GM23338 (cell line): ENCODE measurements around the gene PMIS2. TPM values are rescaled to one million over a fixed set of nuclear protein-coding genes. Genes with fewer than 3 reads are reported as not detected.
A peak's percentile ranks its signal among the peaks of the same experiment; 100 is the strongest.

Source experiments
- ATAC-seq: fragments of 200-7000 bp; cut with Tn5 transposase; 3 replicates; pipeline ENCODE4 v1.9.1; 2020
- DNase-seq: peaks from one replicate; pipeline ENCODE4 v3.0.0-alpha.2; 2015; ENCODE audit warnings: low spot score
- H2AFZ ChIP-seq: fragments of 200-600 bp; sonication (generic); 2 replicates; pipeline ENCODE4 v1.8.0; 2016; ENCODE audit warnings: antibody characterized with exemption, mild to moderate bottlenecking, moderate library complexity
- H3F3A ChIP-seq: fragments of 200-600 bp; sonication (generic); replicated peaks from 2 replicates; pipeline ENCODE4 v1.8.0; 2017; ENCODE audit warnings: antibody characterized with exemption, mixed run types, low read depth
- H3K27ac ChIP-seq: fragments of 200-600 bp; sonication (generic); 2 replicates; pipeline ENCODE4 v1.6.1; 2016; ENCODE audit warnings: low read depth
- H3K27me3 ChIP-seq: fragments of 200-600 bp; sonication (generic); 2 replicates; pipeline ENCODE4 v1.8.0; 2016; ENCODE audit warnings: mild to moderate bottlenecking, mixed run types, moderate library complexity; ENCODE audit not compliant: insufficient read depth
- H3K36me3 ChIP-seq: fragments of 200-600 bp; sonication (generic); 2 replicates; pipeline ENCODE4 v1.8.0; 2016; ENCODE audit warnings: mild to moderate bottlenecking; ENCODE audit not compliant: insufficient read depth
- H3K4me1 ChIP-seq: fragments of 200-600 bp; sonication (generic); 2 replicates; pipeline ENCODE4 v1.8.0; 2016; ENCODE audit warnings: mild to moderate bottlenecking, moderate library complexity; ENCODE audit not compliant: insufficient read depth
- H3K4me2 ChIP-seq: fragments of 200-600 bp; sonication (generic); 2 replicates; pipeline ENCODE4 v1.7.1; 2017; ENCODE audit warnings: mixed run types
- H3K4me3 ChIP-seq: fragments of 200-600 bp; sonication (generic); 2 replicates; pipeline ENCODE4 v1.6.1; 2016; ENCODE audit warnings: mixed run types
- H3K79me2 ChIP-seq: fragments of 200-600 bp; sonication (generic); replicated peaks from 2 replicates; pipeline ENCODE4 v1.8.0; 2017; ENCODE audit warnings: mild to moderate bottlenecking; ENCODE audit not compliant: insufficient read depth
- H3K9me2 ChIP-seq: fragments of 200-600 bp; sonication (generic); 2 replicates; pipeline ENCODE4 v1.8.0; 2017; ENCODE audit not compliant: insufficient read depth
- H4K20me1 ChIP-seq: fragments of 200-600 bp; sonication (generic); replicated peaks from 2 replicates; pipeline ENCODE4 v1.8.0; 2017; ENCODE audit warnings: mild to moderate bottlenecking; ENCODE audit not compliant: insufficient read depth
- H3K27ac Mint-ChIP-seq: 2 replicates; pipeline ENCODE4 v1.8.0; 2020; ENCODE audit warnings: inconsistent platforms, mild to moderate bottlenecking, moderate library complexity, mixed read lengths
- H3K27me3 Mint-ChIP-seq: 3 replicates; pipeline ENCODE4 v1.8.0; 2022; ENCODE audit warnings: low read depth, mild to moderate bottlenecking, moderate library complexity, mixed read lengths, inconsistent platforms; ENCODE audit not compliant: insufficient read depth, poor library complexity
- H3K36me3 Mint-ChIP-seq: 3 replicates; pipeline ENCODE4 v1.8.0; 2021; ENCODE audit warnings: low read depth, mild to moderate bottlenecking, inconsistent platforms, moderate library complexity, mixed read lengths
- H3K4me1 Mint-ChIP-seq: 3 replicates; pipeline ENCODE4 v1.8.0; 2020; ENCODE audit warnings: mild to moderate bottlenecking, inconsistent platforms, mixed read lengths
- H3K4me3 Mint-ChIP-seq: 3 replicates; pipeline ENCODE4 v1.8.0; 2021; ENCODE audit warnings: moderate library complexity, mild to moderate bottlenecking, inconsistent platforms, mixed read lengths
- H3K9me3 Mint-ChIP-seq: 3 replicates; pipeline ENCODE4 v1.8.0; 2020; ENCODE audit warnings: moderate library complexity, mild to moderate bottlenecking, inconsistent platforms, mixed read lengths
- CREB1 ChIP-seq: fragments of 250-450 bp; sonication (Bioruptor Pico); IDR thresholded peaks from 2 replicates; pipeline ENCODE4 v1.5.0; 2020; ENCODE audit warnings: low read depth, mild to moderate bottlenecking, moderate library complexity
- EZH2 ChIP-seq: fragments of 200-600 bp; sonication (generic); IDR thresholded peaks from one replicate; pipeline ENCODE4 v1.8.0; 2017; ENCODE audit warnings: antibody characterized with exemption, mild to moderate bottlenecking, low read depth; ENCODE audit not compliant: unreplicated experiment
- EZH2phosphoT487 ChIP-seq: fragments of 200-600 bp; sonication (generic); IDR thresholded peaks from one replicate; pipeline ENCODE4 v1.8.1; 2018; ENCODE audit warnings: antibody characterized with exemption; ENCODE audit not compliant: unreplicated experiment
- JUNB ChIP-seq: IDR thresholded peaks from one replicate; pipeline ENCODE4 v1.6.1; 2016; ENCODE audit warnings: antibody characterized with exemption; ENCODE audit not compliant: unreplicated experiment
- NANOG ChIP-seq: IDR thresholded peaks from 2 replicates; pipeline ENCODE4 v1.6.1; 2016; ENCODE audit warnings: antibody characterized with exemption, borderline replicate concordance
- POLR2AphosphoS5 ChIP-seq: IDR thresholded peaks from 2 replicates; pipeline ENCODE4 v1.6.1; 2016; ENCODE audit warnings: antibody characterized with exemption, low read depth
- STAT1 ChIP-seq: IDR thresholded peaks from one replicate; pipeline ENCODE4 v1.6.1; 2016; ENCODE audit warnings: antibody characterized with exemption; ENCODE audit not compliant: unreplicated experiment
- polyA plus RNA-seq: library from polyadenylated mRNA; unstranded; fragments of >200 nt; fragmentation: Nextera tagmentation; extraction: Ambion mirVana; gene quantifications from 2 replicates; pipeline ENCODE4 v1.2.1, GENCODE V29; 2016
- total RNA-seq: library from RNA; depleted of rRNA; stranded (reverse); fragments of >200 nt; shearing (Covaris generic); gene quantifications from 2 replicates; pipeline ENCODE4 v1.2.3, GENCODE V29; 2014
- TF ChIP-seq, protein P1 (sequence below), 2 experiments: fragments of 200-600 bp in 1 of 2; sonication (generic) in 1 of 2; conservative IDR thresholded peaks; 2 replicates each; pipeline versions ENCODE4 v1.5.1 to v1.6.1; 2016 to 2017; ENCODE audit warnings: antibody characterized with exemption in 2 of 2, low read depth in 2 of 2, mild to moderate bottlenecking in 2 of 2, moderate library complexity in 1 of 2
- TF ChIP-seq, protein P2 (sequence below): IDR thresholded peaks from 2 replicates; pipeline ENCODE4 v1.6.1; 2016; ENCODE audit warnings: antibody characterized with exemption
- TF ChIP-seq, protein P3 (sequence below): IDR thresholded peaks from one replicate; pipeline ENCODE4 v1.6.1; 2018; ENCODE audit warnings: antibody characterized with exemption; ENCODE audit not compliant: unreplicated experiment

Gene PMIS2
- total and polyA plus RNA-seq, 2 experiments from 2014 or later, result not detected

DNA sequence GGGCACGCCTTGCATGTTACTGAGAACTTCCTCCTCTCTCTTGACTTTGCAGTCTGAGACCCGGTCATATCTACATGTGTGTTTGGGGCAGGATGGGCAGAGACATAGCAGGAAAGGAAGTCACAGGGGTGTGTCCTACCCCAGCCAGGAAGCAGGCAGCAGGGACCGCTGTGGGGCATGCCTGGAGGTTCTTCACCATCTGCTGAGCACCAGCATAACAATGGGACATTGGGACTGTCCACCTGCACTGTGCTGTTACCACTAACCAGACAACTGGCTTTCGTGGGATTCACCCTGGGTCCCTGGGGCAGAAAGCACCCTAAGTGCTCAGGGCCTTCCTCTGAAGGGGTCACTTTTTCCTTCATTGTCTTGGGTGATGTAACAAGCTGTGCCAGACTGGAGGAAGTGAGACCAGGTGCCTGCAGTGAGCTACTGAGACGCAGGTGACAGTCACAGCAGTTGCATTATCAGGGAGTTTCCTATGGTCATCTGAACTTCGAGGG is 23.9 kb downstream of the PMIS2 start:
- Mint-ChIP-seq H3K9me3 (peaks cover 33% of the 10 kb centered on the region), H3K27me3 (peaks cover 15% of the 10 kb centered on the region), H3K36me3 (peaks cover 12% of the 10 kb centered on the region), H3K4me1 (0 out of 3 replicates have a peak, but pooled peaks cover under 1% of the 10 kb centered on the region), H3K4me3 (no peak overlapping the region), H3K27ac (no peak overlapping the region)
- no peak for ATAC-seq
- Histone ChIP-seq H3F3A (no peaks in the 10 kb centered on the region), H3K4me3 (no peak overlapping the region), H3K4me2 (no peak overlapping the region), H2AFZ (no peak overlapping the region), H3K79me2 (no peaks in the 10 kb centered on the region), H4K20me1 (no peaks in the 10 kb centered on the region), H3K36me3 (no peaks in the 10 kb centered on the region; the same call in none of the 2 replicates), H3K27ac (no peak overlapping the region), H3K9me2 (no peaks in the 10 kb centered on the region), H3K4me1 (no peaks in the 10 kb centered on the region), H3K27me3 (no peaks in the 10 kb centered on the region)
- TF ChIP-seq, protein P1, sequence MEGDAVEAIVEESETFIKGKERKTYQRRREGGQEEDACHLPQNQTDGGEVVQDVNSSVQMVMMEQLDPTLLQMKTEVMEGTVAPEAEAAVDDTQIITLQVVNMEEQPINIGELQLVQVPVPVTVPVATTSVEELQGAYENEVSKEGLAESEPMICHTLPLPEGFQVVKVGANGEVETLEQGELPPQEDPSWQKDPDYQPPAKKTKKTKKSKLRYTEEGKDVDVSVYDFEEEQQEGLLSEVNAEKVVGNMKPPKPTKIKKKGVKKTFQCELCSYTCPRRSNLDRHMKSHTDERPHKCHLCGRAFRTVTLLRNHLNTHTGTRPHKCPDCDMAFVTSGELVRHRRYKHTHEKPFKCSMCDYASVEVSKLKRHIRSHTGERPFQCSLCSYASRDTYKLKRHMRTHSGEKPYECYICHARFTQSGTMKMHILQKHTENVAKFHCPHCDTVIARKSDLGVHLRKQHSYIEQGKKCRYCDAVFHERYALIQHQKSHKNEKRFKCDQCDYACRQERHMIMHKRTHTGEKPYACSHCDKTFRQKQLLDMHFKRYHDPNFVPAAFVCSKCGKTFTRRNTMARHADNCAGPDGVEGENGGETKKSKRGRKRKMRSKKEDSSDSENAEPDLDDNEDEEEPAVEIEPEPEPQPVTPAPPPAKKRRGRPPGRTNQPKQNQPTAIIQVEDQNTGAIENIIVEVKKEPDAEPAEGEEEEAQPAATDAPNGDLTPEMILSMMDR (conservative IDR thresholded peaks at IDR 0.05; ENCODE audit: low read depth in 2 of 2), result no peak
- TF ChIP-seq, protein P2, sequence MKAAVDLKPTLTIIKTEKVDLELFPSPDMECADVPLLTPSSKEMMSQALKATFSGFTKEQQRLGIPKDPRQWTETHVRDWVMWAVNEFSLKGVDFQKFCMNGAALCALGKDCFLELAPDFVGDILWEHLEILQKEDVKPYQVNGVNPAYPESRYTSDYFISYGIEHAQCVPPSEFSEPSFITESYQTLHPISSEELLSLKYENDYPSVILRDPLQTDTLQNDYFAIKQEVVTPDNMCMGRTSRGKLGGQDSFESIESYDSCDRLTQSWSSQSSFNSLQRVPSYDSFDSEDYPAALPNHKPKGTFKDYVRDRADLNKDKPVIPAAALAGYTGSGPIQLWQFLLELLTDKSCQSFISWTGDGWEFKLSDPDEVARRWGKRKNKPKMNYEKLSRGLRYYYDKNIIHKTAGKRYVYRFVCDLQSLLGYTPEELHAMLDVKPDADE, result no peak
- no peak for DNase-seq

DNA sequence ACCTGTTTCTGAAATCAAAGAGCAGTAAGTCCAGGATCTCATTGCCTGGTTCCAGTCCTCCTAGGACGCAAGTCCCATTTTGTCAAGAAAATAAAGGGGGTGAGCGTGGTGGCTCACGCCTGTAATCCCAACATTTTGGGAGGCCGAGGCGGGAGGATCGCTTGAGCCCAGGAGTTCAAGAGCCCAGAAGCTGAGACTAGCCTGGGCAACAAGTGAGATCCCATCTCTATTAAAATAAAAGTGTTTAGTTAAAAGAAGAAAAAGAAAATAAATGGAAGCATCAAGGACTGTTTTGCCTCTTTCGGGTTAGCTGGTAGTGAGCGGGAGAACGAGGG is 26.2 kb downstream of the PMIS2 start:
- Histone ChIP-seq H2AFZ (peak overlapping the region; percentile 61; the same call in 1 of the 2 replicates), H3K27me3 (no peaks in the 10 kb centered on the region), H3K79me2 (no peaks in the 10 kb centered on the region), H3K4me2 (peak overlapping the region; percentile 75), H3K4me1 (no peaks in the 10 kb centered on the region), H3K9me2 (no peaks in the 10 kb centered on the region), H3K27ac (no peak overlapping the region), H3K36me3 (no peaks in the 10 kb centered on the region; the same call in 1 of the 2 replicates), H3F3A (no peaks in the 10 kb centered on the region), H3K4me3 (peak overlapping the region; percentile 95), H4K20me1 (no peaks in the 10 kb centered on the region)
- Mint-ChIP-seq H3K27me3 (peaks cover 15% of the 10 kb centered on the region), H3K9me3 (peaks cover 18% of the 10 kb centered on the region), H3K4me1 (no peaks in the 10 kb centered on the region), H3K4me3 (peak overlapping the region; percentile 82), H3K36me3 (peaks cover 21% of the 10 kb centered on the region), H3K27ac (no peak overlapping the region; the same call in 1 of the 2 replicates)
- ATAC-seq (no peak), DNase-seq (no peak)
- TF ChIP-seq EZH2, result no peak
- no peak for TF ChIP-seq NANOG
- TF ChIP-seq CREB1 (CRISPR knock-in tag), result no peak
- no peak for TF ChIP-seq JUNB
- no peak for TF ChIP-seq POLR2AphosphoS5
- TF ChIP-seq STAT1, result no peak
- no peak for TF ChIP-seq EZH2phosphoT487
- TF ChIP-seq, protein P3, sequence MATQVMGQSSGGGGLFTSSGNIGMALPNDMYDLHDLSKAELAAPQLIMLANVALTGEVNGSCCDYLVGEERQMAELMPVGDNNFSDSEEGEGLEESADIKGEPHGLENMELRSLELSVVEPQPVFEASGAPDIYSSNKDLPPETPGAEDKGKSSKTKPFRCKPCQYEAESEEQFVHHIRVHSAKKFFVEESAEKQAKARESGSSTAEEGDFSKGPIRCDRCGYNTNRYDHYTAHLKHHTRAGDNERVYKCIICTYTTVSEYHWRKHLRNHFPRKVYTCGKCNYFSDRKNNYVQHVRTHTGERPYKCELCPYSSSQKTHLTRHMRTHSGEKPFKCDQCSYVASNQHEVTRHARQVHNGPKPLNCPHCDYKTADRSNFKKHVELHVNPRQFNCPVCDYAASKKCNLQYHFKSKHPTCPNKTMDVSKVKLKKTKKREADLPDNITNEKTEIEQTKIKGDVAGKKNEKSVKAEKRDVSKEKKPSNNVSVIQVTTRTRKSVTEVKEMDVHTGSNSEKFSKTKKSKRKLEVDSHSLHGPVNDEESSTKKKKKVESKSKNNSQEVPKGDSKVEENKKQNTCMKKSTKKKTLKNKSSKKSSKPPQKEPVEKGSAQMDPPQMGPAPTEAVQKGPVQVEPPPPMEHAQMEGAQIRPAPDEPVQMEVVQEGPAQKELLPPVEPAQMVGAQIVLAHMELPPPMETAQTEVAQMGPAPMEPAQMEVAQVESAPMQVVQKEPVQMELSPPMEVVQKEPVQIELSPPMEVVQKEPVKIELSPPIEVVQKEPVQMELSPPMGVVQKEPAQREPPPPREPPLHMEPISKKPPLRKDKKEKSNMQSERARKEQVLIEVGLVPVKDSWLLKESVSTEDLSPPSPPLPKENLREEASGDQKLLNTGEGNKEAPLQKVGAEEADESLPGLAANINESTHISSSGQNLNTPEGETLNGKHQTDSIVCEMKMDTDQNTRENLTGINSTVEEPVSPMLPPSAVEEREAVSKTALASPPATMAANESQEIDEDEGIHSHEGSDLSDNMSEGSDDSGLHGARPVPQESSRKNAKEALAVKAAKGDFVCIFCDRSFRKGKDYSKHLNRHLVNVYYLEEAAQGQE, result no peak
- TF ChIP-seq, protein P1 (conservative IDR thresholded peaks at IDR 0.05; ENCODE audit: low read depth in 2 of 2), result no peak
- TF ChIP-seq, protein P2, result no peak
